LNCAP (cell line): Measurements from ENCODE around the gene TMCC1.

Experiments used
- TF ChIP-seq, protein P1 (sequence below): fragments of 450-650 bp; IDR thresholded peaks from 2 replicates; pipeline ENCODE4 v1.5.1; 2017; ENCODE audit warnings: mild to moderate bottlenecking

The TMCC1 gene

DNA sequence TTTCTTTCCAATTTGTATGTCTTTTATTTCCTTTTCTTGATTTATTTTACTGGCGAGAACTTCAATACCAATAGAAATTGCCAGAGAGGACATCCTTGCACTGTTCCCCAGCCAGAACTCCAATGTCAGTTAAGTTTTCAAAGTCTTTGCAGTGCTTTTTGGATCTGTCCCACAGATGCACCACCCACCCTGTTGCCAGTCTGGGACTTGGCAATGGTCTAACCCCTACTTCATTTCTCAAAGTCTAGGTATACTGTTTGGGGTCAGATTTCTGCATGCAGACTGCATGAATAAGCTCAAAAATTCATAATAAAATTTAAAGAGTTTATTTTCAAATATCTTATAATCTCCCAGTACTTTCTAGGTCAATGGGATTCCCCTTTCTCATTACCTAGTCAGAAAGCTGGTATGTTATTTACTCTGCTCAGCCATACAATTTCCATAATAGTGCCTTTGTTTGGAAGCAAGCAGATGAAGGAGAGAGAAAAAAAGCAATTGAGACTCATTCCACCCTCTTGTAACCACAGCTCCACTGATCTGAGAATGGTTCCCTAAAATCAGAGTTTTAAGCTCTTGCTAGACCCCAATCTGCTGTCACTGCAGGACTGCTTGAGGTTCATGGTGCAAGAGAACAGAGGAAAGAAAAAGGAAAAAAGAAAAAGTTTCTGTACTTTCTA is 161.2 kb downstream of the TMCC1 start:
- TF ChIP-seq, protein P1, sequence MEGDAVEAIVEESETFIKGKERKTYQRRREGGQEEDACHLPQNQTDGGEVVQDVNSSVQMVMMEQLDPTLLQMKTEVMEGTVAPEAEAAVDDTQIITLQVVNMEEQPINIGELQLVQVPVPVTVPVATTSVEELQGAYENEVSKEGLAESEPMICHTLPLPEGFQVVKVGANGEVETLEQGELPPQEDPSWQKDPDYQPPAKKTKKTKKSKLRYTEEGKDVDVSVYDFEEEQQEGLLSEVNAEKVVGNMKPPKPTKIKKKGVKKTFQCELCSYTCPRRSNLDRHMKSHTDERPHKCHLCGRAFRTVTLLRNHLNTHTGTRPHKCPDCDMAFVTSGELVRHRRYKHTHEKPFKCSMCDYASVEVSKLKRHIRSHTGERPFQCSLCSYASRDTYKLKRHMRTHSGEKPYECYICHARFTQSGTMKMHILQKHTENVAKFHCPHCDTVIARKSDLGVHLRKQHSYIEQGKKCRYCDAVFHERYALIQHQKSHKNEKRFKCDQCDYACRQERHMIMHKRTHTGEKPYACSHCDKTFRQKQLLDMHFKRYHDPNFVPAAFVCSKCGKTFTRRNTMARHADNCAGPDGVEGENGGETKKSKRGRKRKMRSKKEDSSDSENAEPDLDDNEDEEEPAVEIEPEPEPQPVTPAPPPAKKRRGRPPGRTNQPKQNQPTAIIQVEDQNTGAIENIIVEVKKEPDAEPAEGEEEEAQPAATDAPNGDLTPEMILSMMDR: no peak

DNA sequence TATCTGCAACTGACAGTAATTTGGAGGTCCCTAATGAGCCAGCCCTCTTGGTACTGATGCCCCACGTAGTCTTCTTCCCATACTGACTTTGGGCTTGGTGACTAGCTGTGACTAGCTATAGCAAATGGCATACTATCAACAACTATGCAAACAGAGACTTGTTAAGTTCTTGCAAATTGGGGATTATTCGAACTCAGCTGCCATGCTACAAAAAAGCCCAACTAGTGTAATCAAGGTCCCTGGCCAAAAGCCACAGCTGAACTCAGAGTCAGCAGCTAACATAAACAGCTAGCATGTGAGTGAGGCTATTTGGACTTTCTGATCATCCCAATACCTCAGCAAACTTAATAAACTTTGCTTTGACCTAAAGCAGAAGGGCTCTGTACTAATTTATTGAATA is 165.8 kb downstream of the TMCC1 start:
- TF ChIP-seq, protein P1: no peak

DNA sequence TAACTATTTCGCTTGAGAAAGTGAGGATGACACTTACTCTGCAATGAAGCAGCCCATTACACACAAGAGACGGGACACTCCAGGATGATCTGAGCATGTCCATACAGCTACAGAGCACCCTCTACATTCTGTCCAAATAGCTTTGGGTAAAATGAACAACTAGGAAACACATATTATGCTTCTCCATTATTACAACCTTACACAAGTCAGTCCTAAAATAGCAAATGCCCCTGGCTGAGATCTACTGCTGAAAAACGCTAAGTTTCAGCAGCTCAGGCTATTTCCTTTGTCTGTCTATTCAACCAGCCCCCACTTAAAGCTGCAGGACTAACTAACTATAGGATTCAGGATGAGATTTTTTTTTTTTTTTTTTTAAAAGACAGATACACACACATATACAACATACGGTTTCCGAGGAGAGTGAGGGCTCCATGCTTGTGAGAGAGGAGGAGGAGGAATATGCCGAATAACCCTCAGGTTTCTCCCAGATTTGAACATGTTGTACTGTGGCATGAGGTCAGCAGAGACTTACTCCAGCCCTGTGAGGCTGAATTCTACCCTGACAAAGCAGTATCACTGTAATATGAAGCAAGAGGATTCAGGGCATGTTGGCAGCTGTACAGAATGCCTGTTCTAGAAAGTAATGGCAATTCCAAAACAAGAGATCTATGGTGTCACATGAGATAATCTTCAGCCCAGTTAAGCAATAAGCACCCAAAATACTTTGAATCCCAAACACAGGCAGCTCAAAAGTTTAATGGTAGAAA is 169.8 kb downstream of the TMCC1 start:
- TF ChIP-seq, protein P1: no peak

DNA sequence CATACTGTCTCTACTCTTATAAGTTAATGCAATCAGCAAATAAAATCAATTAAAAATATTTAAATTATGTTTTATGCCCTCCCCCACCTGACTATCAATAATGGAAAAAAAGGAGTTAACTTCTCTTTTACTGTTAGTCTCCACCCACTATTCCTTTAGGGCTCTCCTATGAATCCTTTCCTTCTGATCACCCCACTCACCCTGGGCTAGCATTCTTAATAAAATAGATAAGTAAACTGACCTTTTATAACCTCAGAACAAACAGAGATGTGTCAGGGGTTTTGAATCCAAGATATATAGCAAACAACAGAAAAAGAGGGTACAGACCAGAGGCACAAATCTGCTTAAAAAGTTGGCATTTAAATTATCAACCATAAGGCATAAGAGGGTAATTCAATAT is 171.0 kb downstream of the TMCC1 start:
- TF ChIP-seq, protein P1: no peak

DNA sequence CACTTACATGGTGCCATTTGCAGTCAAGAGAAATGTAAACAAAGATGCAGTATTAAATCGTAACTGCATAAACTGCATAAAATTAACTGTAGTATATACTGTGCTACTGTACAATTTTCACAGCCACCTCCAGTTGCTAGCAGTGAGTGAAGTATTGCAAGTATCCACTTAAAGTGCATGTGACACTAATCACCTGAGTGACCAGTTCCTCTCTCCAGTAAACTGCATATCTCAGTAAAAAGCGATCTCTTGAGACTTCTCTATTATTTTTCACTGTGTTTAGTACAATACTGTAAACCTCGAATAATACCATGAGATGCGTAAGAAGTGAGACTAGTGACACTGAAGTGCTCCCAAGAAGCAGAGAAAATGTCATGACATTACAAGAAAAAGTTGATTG is 175.3 kb downstream of the TMCC1 start:
- TF ChIP-seq, protein P1: no peak

DNA sequence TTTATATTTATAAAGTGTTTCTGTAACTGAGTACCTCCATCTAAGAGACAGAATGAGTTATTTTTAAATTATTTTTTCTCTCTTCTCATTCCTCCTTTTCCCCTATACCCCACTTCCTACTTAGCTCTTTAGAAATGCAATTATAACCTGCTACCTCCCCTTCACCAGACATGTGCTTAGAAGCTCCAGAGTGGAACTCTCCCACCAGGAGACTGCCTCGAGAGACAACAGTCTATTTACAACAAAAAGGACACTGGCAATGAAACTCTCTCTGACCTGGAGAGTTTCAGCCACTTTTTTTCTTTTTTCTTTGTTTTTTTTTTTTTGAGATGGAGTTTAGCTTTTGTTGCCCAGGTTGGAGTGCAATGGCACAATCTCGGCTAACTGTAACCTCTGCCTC is 177.7 kb downstream of the TMCC1 start:
- TF ChIP-seq, protein P1: no peak

DNA sequence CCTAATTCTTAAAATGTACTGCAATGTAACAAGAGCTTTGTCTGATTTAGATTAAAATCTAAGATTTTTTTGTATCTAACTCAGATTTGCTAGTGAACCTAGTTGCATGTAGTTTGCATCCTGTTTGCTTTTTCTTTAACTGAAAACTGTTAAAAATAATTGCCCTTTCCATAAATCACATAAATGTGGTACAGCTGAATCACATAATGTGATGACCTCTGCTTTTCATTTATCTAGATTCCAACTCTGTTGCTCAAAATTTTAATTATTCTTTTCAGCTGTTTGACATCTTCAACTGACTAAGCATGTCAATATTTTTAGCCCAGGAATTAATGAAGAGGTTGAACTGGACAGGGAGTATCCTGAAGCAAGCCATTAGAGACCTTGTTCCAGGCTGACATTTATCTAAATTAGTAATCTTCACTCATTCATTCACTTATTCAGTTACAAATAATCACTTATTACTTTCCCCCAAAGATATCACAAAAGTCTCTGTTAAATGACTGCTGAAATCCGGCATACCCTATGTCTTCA is 185.1 kb downstream of the TMCC1 start:
- TF ChIP-seq, protein P1: no peak
